SK-N-SH (cell line): ENCODE measurements around the gene MED19. TPM values are rescaled to one million over a fixed set of nuclear protein-coding genes. Genes with fewer than 3 reads are reported as not detected.

Source experiments
- CTCF ChIA-PET: fragments of 300-600, 350-600 bp; formaldehyde crosslinking; extraction: SDS; loops from one replicate; lab custom pipeline; 2021; lab: Yijun Ruan, JAX
- POLR2A ChIA-PET: fragments of 350-600 bp; sonication (Branson Sonifier 250); formaldehyde crosslinking; extraction: SDS; loops from one replicate; lab custom pipeline; 2020; ENCODE audit warnings: antibody characterized with exemption, inconsistent platforms; lab: Yijun Ruan, JAX
- DNase-seq: peaks from one replicate; pipeline ENCODE4 v3.0.0; 2012
- H2AFZ ChIP-seq: fragments of 200-600 bp; sonication (generic); 2 replicates; pipeline ENCODE4 v1.8.1; 2016; ENCODE audit warnings: antibody characterized with exemption, mild to moderate bottlenecking, low read depth
- H3F3A ChIP-seq: fragments of 200-600 bp; sonication (generic); replicated peaks from 2 replicates; pipeline ENCODE3; 2016; ENCODE audit warnings: antibody characterized with exemption, mild to moderate bottlenecking; ENCODE audit not compliant: insufficient read depth
- H3K27ac ChIP-seq, 2 experiments: fragments of 200-500 bp in 1 of 2; fragments of 200-600 bp in 1 of 2; sonication (Bioruptor generic) in 1 of 2; sonication (generic), shearing (Covaris generic) in 1 of 2; 2 replicates each; pipeline versions ENCODE4 v1.5.1 to v1.6.1; 2014 to 2016; ENCODE audit warnings: low read depth in 2 of 2, inconsistent platforms in 1 of 2, low read length in 1 of 2, mild to moderate bottlenecking in 1 of 2, mixed read lengths in 1 of 2
- H3K27me3 ChIP-seq: fragments of 200-600 bp; sonication (generic), shearing (Covaris generic); 2 replicates; pipeline ENCODE4 v1.6.1; 2016; ENCODE audit warnings: mixed run types; ENCODE audit not compliant: insufficient read depth
- H3K36me3 ChIP-seq, 2 experiments: fragments of 200-500 bp in 1 of 2; fragments of 200-600 bp in 1 of 2; sonication (Bioruptor generic) in 1 of 2; sonication (generic) in 1 of 2; replicated peaks in 1 of 2; 2 replicates each; pipeline versions ENCODE3 to v1.5.1; 2014 to 2016; ENCODE audit warnings: low read length in 1 of 2, mild to moderate bottlenecking in 1 of 2; ENCODE audit not compliant: insufficient read depth in 2 of 2, control insufficient read depth in 1 of 2
- H3K4me1 ChIP-seq, 2 experiments: fragments of 200-500 bp in 1 of 2; fragments of 200-600 bp in 1 of 2; sonication (Bioruptor generic) in 1 of 2; sonication (generic), shearing (Covaris generic) in 1 of 2; 2 replicates each; pipeline versions ENCODE4 v1.5.1 to v1.6.1; 2014 to 2016; ENCODE audit warnings: low read depth in 1 of 2, low read length in 1 of 2, mixed run types in 1 of 2; ENCODE audit not compliant: insufficient read depth in 2 of 2, control insufficient read depth in 1 of 2
- H3K4me2 ChIP-seq: fragments of 200-600 bp; sonication (generic), shearing (Covaris generic); 2 replicates; pipeline ENCODE4 v1.6.1; 2017; ENCODE audit warnings: mixed run types
- H3K4me3 ChIP-seq, 2 experiments: fragments of 200-500 bp in 1 of 2; fragments of 200-600 bp in 1 of 2; sonication (Bioruptor generic) in 1 of 2; sonication (generic), shearing (Covaris generic) in 1 of 2; 2 replicates each; pipeline versions ENCODE4 v1.5.1 to v1.8.1; 2014 to 2016; ENCODE audit warnings: low read depth in 2 of 2, inconsistent platforms in 1 of 2, low read length in 1 of 2, mild to moderate bottlenecking in 1 of 2, mixed read lengths in 1 of 2, moderate library complexity in 1 of 2
- H3K79me2 ChIP-seq: fragments of 200-600 bp; sonication (generic); 2 replicates; pipeline ENCODE4 v1.8.1; 2017; ENCODE audit warnings: mild to moderate bottlenecking; ENCODE audit not compliant: insufficient read depth
- H3K9ac ChIP-seq: fragments of 200-600 bp; sonication (generic); 2 replicates; pipeline ENCODE4 v1.6.1; 2017; ENCODE audit warnings: mixed run types
- H3K9me2 ChIP-seq: fragments of 200-600 bp; sonication (generic); 2 replicates; pipeline ENCODE4 v1.6.1; 2017; ENCODE audit warnings: mixed run types
- H3K9me3 ChIP-seq: fragments of 200-600 bp; sonication (generic); 2 replicates; pipeline ENCODE4 v1.6.1; 2017; ENCODE audit warnings: mixed run types, mild to moderate bottlenecking, moderate library complexity
- H4K20me1 ChIP-seq: fragments of 200-600 bp; sonication (generic); 2 replicates; pipeline ENCODE4 v1.6.1; 2017; ENCODE audit warnings: mild to moderate bottlenecking, mixed run types; ENCODE audit not compliant: insufficient read depth
- EP300 ChIP-seq, 2 experiments: IDR thresholded peaks; 2 replicates each; pipeline versions ENCODE4 v1.4.0 to v1.6.1; 2012; ENCODE audit warnings: borderline replicate concordance in 1 of 2, low read depth in 1 of 2, low read length in 1 of 2
- FOXJ3 ChIP-seq: sonication (generic); formaldehyde crosslinking; IDR thresholded peaks from 2 replicates; pipeline ENCODE4 v1.5.1; 2020; ENCODE audit warnings: mild to moderate bottlenecking, missing genetic modification reagents
- GATA2 ChIP-seq: sonication (generic); formaldehyde crosslinking; IDR thresholded peaks from 2 replicates; pipeline ENCODE4 v1.5.0; 2020; ENCODE audit warnings: mild to moderate bottlenecking, missing genetic modification reagents
- JUND ChIP-seq: IDR thresholded peaks from 2 replicates; pipeline ENCODE4 v1.4.0; 2012
- MAX ChIP-seq: IDR thresholded peaks from 2 replicates; pipeline ENCODE4 v1.4.0; 2012; ENCODE audit warnings: low read depth
- MXI1 ChIP-seq: IDR thresholded peaks from 2 replicates; pipeline ENCODE4 v1.6.1; 2012; ENCODE audit warnings: mild to moderate bottlenecking, low read depth, low read length, improper control_type of control experiment
- RCOR1 ChIP-seq: fragments of 150-350 bp; IDR thresholded peaks from 2 replicates; pipeline ENCODE4 v1.6.1; 2017; ENCODE audit warnings: antibody characterized with exemption, low read length
- RFX5 ChIP-seq: IDR thresholded peaks from 2 replicates; pipeline ENCODE4 v1.6.1; 2012; ENCODE audit warnings: mild to moderate bottlenecking, improper control_type of control experiment, low read length
- SMC3 ChIP-seq: IDR thresholded peaks from 2 replicates; pipeline ENCODE4 v1.6.1; 2012; ENCODE audit warnings: low read depth, low read length, improper control_type of control experiment
- USF1 ChIP-seq: IDR thresholded peaks from 2 replicates; pipeline ENCODE4 v1.4.0; 2012; ENCODE audit warnings: low read depth, borderline replicate concordance
- ZBTB33 ChIP-seq: IDR thresholded peaks from 2 replicates; pipeline ENCODE4 v1.4.0; 2012; ENCODE audit warnings: low read depth, borderline replicate concordance
- WGBS: methylation state at CpG from one replicate; pipeline ENCODE4 v1.1.6; 2017; ENCODE audit warnings: low lambda C conversion rate; 5-methylcytosine and 5-hydroxymethylcytosine counted together
- polyA plus RNA-seq, 3 experiments: library from polyadenylated mRNA; depleted of rRNA; stranded (reverse); fragments of >200 nt; gene quantifications; 2 replicates each; pipeline ENCODE4 v1.2.3, GENCODE V29; 2012

Gene MED19
- polyA plus RNA-seq, 1 of the 3 experiments (the other 2 are of a cell fraction), result 38.7 TPM

GRCh38 chr11:57735619-57736298 is 23.7 kb upstream of the MED19 start:
- 0 out of 2 replicates have a peak, but pooled peaks cover 5% of the 10 kb centered on the region for H4K20me1 ChIP-seq
- no peak overlapping the region for H2AFZ ChIP-seq
- H3K9me3 ChIP-seq, result no peaks in the 10 kb centered on the region
- H3K9ac ChIP-seq, result no peak overlapping the region
- H3K9me2 ChIP-seq, result no peaks in the 10 kb centered on the region
- H3K27me3 ChIP-seq, result no peaks in the 10 kb centered on the region
- H3K27ac ChIP-seq, result no peak overlapping the region
- DNase-seq, result no peak
- peaks cover 22 to 23% of the 10 kb centered on the region in 2 experiments for H3K36me3 ChIP-seq
- H3F3A ChIP-seq, result peaks cover 11% of the 10 kb centered on the region
- H3K4me2 ChIP-seq, result no peak overlapping the region
- ChIA-PET POLR2A (no interaction called here), CTCF (interaction anchor here (1.6 kb wide), 1 partner anchor 65 kb away, joined by 4 read pairs; no protein-coding TSS in a partner anchor)
- H3K4me1 ChIP-seq, result no peaks in the 10 kb centered on the region
- no peak overlapping the region for H3K4me3 ChIP-seq
- TF ChIP-seq JUND (no peak), EP300 (IDR thresholded peaks at IDR 0.05; ENCODE audit: borderline replicate concordance in 1 of 2, low read depth in 1 of 2, low read length in 1 of 2) (no peak), MXI1 (no peak), GATA2 (no peak), MAX (no peak), ZBTB33 (no peak), FOXJ3 (no peak), SMC3 (no peak), RFX5 (no peak), USF1 (no peak)
- WGBS, result 80% methylated on average over 3 of the region's 3 CpGs
- H3K79me2 ChIP-seq, result peaks cover 68% of the 10 kb centered on the region

GRCh38 chr11:57732661-57733060 is 20.6 kb upstream of the MED19 start:
- Histone ChIP-seq H3K27me3 (no peaks in the 10 kb centered on the region), H3F3A (peaks cover 2% of the 10 kb centered on the region), H3K27ac (no peak overlapping the region), H3K4me1 (no peaks in the 10 kb centered on the region), H3K9ac (no peak overlapping the region), H3K9me2 (no peaks in the 10 kb centered on the region), H4K20me1 (0 out of 2 replicates have a peak, but pooled peaks cover 5% of the 10 kb centered on the region), H3K9me3 (no peaks in the 10 kb centered on the region), H3K4me3 (no peak overlapping the region), H3K36me3 (peaks cover 4 to 9% of the 10 kb centered on the region in 2 experiments), H3K79me2 (peaks cover 94% of the 10 kb centered on the region), H2AFZ (no peak overlapping the region), H3K4me2 (no peak overlapping the region)
- 100% methylated on average over 1 of the region's 1 CpG for WGBS
- no peak for DNase-seq
- CTCF ChIA-PET, result interaction anchor here (0.6 to 1.4 kb wide), 3 partner anchors 26 to 274 kb away, joined by 3 to 4 read pairs (median 3); no protein-coding TSS in a partner anchor
- POLR2A ChIA-PET, result no interaction called here
- TF ChIP-seq GATA2, result no peak
- no peak for TF ChIP-seq RCOR1
